Measurements from ENCODE around the gene OPN1MW2. TPM values are rescaled to one million over a fixed set of nuclear protein-coding genes. Genes with fewer than 3 reads are reported as not detected.
"Not testable (repeated sequence)": the region's sequence is repeated elsewhere in the genome, so short reads cannot be mapped to it uniquely, and the experiment has no call there.

Gene OPN1MW2
- total RNA-seq, 1 experiment from 2014 or later: not detected

GRCh38 chrX:154211499-154211898, 8.1 kb upstream of the OPN1MW2 start:
- no CpG with 5 or more reads among the region's 10 CpGs for WGBS (ENCODE audit: extremely low coverage, insufficient read length, low lambda C conversion rate)
- not testable (repeated sequence) for H3K27ac Mint-ChIP-seq; H2BK12ac ChIP-seq (ENCODE audit: insufficient read length, low read depth, low read length); H4K91ac ChIP-seq (ENCODE audit: insufficient read length, low read depth, low read length); H4K20me1 ChIP-seq (ENCODE audit: control insufficient read depth, insufficient read depth, insufficient read length); H3K56ac ChIP-seq (ENCODE audit: insufficient read length, low read depth, low read length); H3K4me1 Mint-ChIP-seq; H3K4ac ChIP-seq (ENCODE audit: low read depth, low read length); H2AFZ ChIP-seq (ENCODE audit: low read length); H3K9ac ChIP-seq (ENCODE audit: extremely low read depth, insufficient read length, low read length); H3T11ph ChIP-seq (ENCODE audit: low read length); H3K27ac ChIP-seq (ENCODE audit: insufficient read length, low read depth, low read length); H2BK120ac ChIP-seq (ENCODE audit: low read depth, low read length, poor library complexity, severe bottlenecking); H2BK20ac ChIP-seq (ENCODE audit: low read depth, low read length, poor library complexity, severe bottlenecking); H3K14ac ChIP-seq (ENCODE audit: insufficient read depth, low read length); H3K4me1 ChIP-seq (ENCODE audit: insufficient read depth, low read length); H3K4me3 Mint-ChIP-seq; H3K27me3 ChIP-seq (ENCODE audit: insufficient read depth, low read length); H3K27me3 Mint-ChIP-seq (ENCODE audit: low read depth); H2BK5ac ChIP-seq (ENCODE audit: insufficient read length, low read length); H3K79me1 ChIP-seq (ENCODE audit: insufficient read depth, low read depth, low read length, poor library complexity, severe bottlenecking); H2AK5ac ChIP-seq (ENCODE audit: insufficient read length, low read length); DNase-seq; H3K23me2 ChIP-seq (ENCODE audit: insufficient read length, low read depth, low read length, poor library complexity, severe bottlenecking); H3K36me3 Mint-ChIP-seq (ENCODE audit: insufficient read depth in 1 of 3, low read depth in 3 of 3); H3K18ac ChIP-seq (ENCODE audit: insufficient read length, low read depth, low read length); H3K79me2 ChIP-seq (ENCODE audit: insufficient read depth, low read length); H3K4me2 ChIP-seq (ENCODE audit: insufficient read depth, insufficient read length, low read length); H4K8ac ChIP-seq (replicated peaks; ENCODE audit: insufficient read length, low read depth, low read length); H3K9me3 ChIP-seq (ENCODE audit: control insufficient read depth, low read depth, low read length); H3K23ac ChIP-seq (ENCODE audit: insufficient read length, low read depth, low read length); H4K5ac ChIP-seq (ENCODE audit: insufficient read length, low read depth, low read length); H3K9me3 Mint-ChIP-seq; H2BK15ac ChIP-seq (ENCODE audit: low read depth, low read length)

- not testable (repeated sequence) for H3K79me2 ChIP-seq (ENCODE audit: insufficient read depth, low read length); H2BK20ac ChIP-seq (ENCODE audit: low read depth, low read length, poor library complexity, severe bottlenecking); H3K27ac Mint-ChIP-seq; H3K36me3 Mint-ChIP-seq (ENCODE audit: insufficient read depth in 1 of 3, low read depth in 3 of 3); H3K27me3 Mint-ChIP-seq (ENCODE audit: low read depth); H2AFZ ChIP-seq (ENCODE audit: low read length); H2AK5ac ChIP-seq (ENCODE audit: insufficient read length, low read length); H3T11ph ChIP-seq (ENCODE audit: low read length); H4K5ac ChIP-seq (ENCODE audit: insufficient read length, low read depth, low read length); H3K23ac ChIP-seq (ENCODE audit: insufficient read length, low read depth, low read length); H2BK15ac ChIP-seq (ENCODE audit: low read depth, low read length); H3K4me1 ChIP-seq (ENCODE audit: insufficient read depth, low read length); DNase-seq; H3K27me3 ChIP-seq (ENCODE audit: insufficient read depth, low read length); H3K79me1 ChIP-seq (ENCODE audit: insufficient read depth, low read depth, low read length, poor library complexity, severe bottlenecking); H2BK120ac ChIP-seq (ENCODE audit: low read depth, low read length, poor library complexity, severe bottlenecking); H3K4ac ChIP-seq (ENCODE audit: low read depth, low read length); H2BK5ac ChIP-seq (ENCODE audit: insufficient read length, low read length); H3K9ac ChIP-seq (ENCODE audit: extremely low read depth, insufficient read length, low read length); H4K20me1 ChIP-seq (ENCODE audit: control insufficient read depth, insufficient read depth, insufficient read length); H4K8ac ChIP-seq (replicated peaks; ENCODE audit: insufficient read length, low read depth, low read length); H3K4me1 Mint-ChIP-seq; H3K9me3 Mint-ChIP-seq; H3K23me2 ChIP-seq (ENCODE audit: insufficient read length, low read depth, low read length, poor library complexity, severe bottlenecking); H3K18ac ChIP-seq (ENCODE audit: insufficient read length, low read depth, low read length); H2BK12ac ChIP-seq (ENCODE audit: insufficient read length, low read depth, low read length); H3K4me3 Mint-ChIP-seq; H3K9me3 ChIP-seq (ENCODE audit: control insufficient read depth, low read depth, low read length); H4K91ac ChIP-seq (ENCODE audit: insufficient read length, low read depth, low read length); H3K27ac ChIP-seq (ENCODE audit: insufficient read length, low read depth, low read length); H3K56ac ChIP-seq (ENCODE audit: insufficient read length, low read depth, low read length); H3K14ac ChIP-seq (ENCODE audit: insufficient read depth, low read length); H3K4me2 ChIP-seq (ENCODE audit: insufficient read depth, insufficient read length, low read length)
- WGBS (ENCODE audit: extremely low coverage, insufficient read length, low lambda C conversion rate): no CpG with 5 or more reads among the region's 6 CpGs
These were observed 5.7 kb downstream of the OPN1MW2 start for GRCh38 chrX:154225292-154225691.
